Epithelial cell of proximal tubule (primary cell): ENCODE data around the gene GAPVD1. TPM values are rescaled to one million over a fixed set of nuclear protein-coding genes. Genes with fewer than 3 reads are reported as not detected.

Source experiments
- DNase-seq: peaks from one replicate; pipeline ENCODE4 v3.0.0-alpha.2; 2011; ENCODE audit warnings: low read depth
- H3K4me3 ChIP-seq: 2 replicates; pipeline ENCODE4 v1.5.1; 2011; ENCODE audit warnings: low read depth, mild to moderate bottlenecking, low read length
- CTCF ChIP-seq: conservative IDR thresholded peaks from 2 replicates; pipeline ENCODE4 v1.5.1; 2012; ENCODE audit warnings: low read depth, mild to moderate bottlenecking, low read length
- total RNA-seq: library from RNA; depleted of rRNA; stranded (reverse); fragments of >200 nt; gene quantifications from 2 replicates; pipeline ENCODE4 v1.2.3, GENCODE V29; 2015

Gene GAPVD1
- total RNA-seq, 1 donor from 2014 or later: 18.2 TPM

- no peak for DNase-seq
Measured at GRCh38 chr9:125380406-125380805, 118.8 kb downstream of the GAPVD1 start.

DNA sequence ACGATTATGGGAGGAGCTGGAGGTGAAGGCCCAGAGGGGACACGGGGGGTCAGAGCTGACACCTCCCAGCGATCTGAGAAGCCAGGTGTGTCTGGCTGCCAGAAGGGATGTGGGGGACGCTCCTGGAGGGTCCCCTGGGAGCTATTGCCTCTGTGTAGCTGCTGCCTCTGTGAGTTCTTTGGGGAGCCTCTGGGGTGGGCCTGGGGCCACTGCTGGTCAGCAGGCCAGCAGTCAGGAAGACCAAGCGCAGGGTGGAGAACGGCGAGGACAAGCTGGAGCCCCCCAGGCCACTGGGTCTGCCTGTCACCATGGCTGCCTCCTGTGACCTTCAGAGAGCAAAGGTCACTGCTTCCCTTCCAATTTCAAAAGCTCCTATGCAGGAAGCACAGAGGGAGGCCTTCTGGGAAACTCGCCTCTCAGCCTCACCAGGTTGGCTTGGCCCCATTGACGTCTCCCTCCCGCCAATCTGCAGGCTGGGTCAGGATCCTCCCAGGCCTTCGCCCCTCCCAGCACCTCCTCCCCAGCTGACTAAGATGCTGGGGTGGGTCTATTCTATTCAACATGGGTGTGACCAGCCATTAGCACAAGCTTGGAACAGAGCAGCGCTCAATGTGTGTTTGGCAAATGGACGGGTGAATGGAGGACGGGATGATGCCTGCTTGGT, 126.4 kb downstream of the GAPVD1 start:
- no peak for DNase-seq
- no peak overlapping the region for H3K4me3 ChIP-seq
- TF ChIP-seq CTCF: no peak

More at GRCh38 chr9:125380406-125380805, 118.8 kb downstream of the GAPVD1 start:
- H3K4me3 ChIP-seq: no peak overlapping the region
- no peak for TF ChIP-seq CTCF

- no peak for DNase-seq
- no peak for TF ChIP-seq CTCF
- H3K4me3 ChIP-seq: no peak overlapping the region
Measured at GRCh38 chr9:125388978-125389377, 127.4 kb downstream of the GAPVD1 start.

DNA sequence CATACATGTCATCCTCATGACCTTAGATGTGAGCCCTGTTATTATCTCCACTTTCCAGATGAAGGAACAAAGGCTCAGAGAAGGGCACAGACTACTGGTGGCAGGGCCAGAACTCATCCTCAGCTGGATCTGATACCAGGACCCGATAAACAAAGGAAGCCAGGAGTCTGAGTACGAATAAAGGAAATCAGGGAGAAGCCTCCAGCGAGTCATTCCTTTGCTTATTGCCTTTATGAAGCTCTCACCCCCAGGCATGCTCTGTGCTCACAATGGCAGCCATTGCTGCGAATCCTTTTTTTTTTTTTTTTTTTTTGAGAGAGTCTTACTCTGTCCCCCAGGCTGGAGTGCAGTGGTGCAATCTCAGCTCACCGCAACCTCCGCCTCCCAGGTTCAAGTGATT, 130.1 kb downstream of the GAPVD1 start:
- no peak overlapping the region for H3K4me3 ChIP-seq
- TF ChIP-seq CTCF: no peak
- no peak for DNase-seq

DNA sequence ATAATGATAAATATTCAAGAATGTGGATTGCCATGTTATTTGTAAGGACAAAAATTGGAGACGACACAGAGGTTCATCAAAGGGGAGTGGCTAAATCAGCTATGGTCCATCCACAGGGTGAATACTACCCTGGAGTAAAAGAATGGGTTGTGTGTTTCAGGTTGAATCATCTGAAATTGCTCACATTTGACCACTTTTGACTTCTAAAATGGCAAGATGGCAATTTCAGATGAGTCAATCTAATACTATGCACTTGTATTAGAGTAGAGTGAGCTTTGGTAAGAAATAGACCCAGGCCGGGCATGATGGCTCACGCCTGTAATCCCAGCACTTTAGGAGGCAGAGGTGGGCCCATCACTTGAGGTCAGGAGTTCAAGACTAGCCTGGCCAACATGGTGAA, 131.8 kb downstream of the GAPVD1 start:
- no peak for DNase-seq
- H3K4me3 ChIP-seq: no peak overlapping the region
- TF ChIP-seq CTCF: no peak

DNA sequence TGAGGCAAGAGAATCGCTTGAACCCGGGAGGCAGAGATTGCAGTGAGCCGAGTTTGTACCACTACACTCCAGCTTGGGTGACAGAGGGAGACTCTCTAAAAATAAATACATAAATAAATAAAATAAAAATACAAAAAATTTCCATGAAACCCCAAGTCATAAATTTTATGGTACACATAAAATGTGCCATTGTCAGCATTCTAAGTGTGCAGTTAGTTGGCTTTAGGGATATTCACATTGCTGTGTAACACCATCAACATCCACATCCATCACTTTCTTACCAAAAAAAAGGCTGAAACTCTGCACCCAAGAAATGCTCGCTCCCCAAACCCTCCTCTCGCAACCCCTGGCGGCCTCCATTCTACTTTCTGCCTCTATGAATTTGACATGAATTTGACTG, 135.2 kb downstream of the GAPVD1 start:
- H3K4me3 ChIP-seq: no peak overlapping the region
- no peak for DNase-seq
- TF ChIP-seq CTCF: no peak

DNA sequence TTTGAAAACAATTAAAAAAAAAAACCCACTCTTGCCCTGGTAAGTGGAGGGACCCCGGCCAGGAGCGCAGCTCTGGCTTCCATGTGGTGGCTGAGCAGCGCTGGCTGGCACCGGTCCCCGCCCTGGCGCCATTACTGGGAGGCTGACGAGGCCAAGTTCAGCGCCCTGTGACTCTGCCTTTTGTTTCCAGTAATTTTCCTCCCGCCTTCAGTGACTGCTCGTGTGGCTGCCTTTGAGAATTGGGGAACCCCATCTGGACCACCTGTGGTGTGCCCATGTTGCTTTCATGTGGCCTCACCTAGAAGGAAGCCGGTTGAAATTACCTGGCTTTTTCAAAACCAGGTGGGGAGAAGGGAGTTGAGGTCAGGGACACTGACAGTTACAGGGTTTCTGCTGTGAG, 136.1 kb downstream of the GAPVD1 start:
- no peak overlapping the region for H3K4me3 ChIP-seq
- DNase-seq: no peak
- TF ChIP-seq CTCF: no peak
